PC-9 (cell line): Measurements from ENCODE around the gene RCOR1. TPM values are rescaled to one million over a fixed set of nuclear protein-coding genes. Genes with fewer than 3 reads are reported as not detected.

ENCODE experiments used
- BruUV-seq: library from RNA; stranded (reverse); fragments of 400-500 nt; replicated peaks from 2 replicates; lab custom pipeline; 2021; lab: Mats Ljungman, UMichigan
- CTCF ChIA-PET: fragments of 300-600 bp; sonication (Branson Sonifier 250); formaldehyde crosslinking; loops from one replicate; lab custom pipeline; 2022; ENCODE audit warnings: antibody characterized with exemption; lab: Charles Lee
- POLR2A ChIA-PET: fragments of 300-600 bp; sonication (Branson Sonifier 250); formaldehyde crosslinking; loops from one replicate; lab custom pipeline; 2022; ENCODE audit warnings: antibody characterized with exemption; ENCODE audit not compliant: unreplicated experiment; lab: Charles Lee
- DNase-seq, 2 experiments: peaks; one replicate each; pipeline versions ENCODE4 v3.0.0 to v3.0.0-alpha.2; 2015 to 2022; ENCODE audit warnings: mixed read lengths in 1 of 2
- H2AFZ ChIP-seq: fragments of 200-600 bp; sonication (generic); 2 replicates; pipeline ENCODE4 v1.8.1; 2017; ENCODE audit warnings: antibody characterized with exemption
- H3F3A ChIP-seq: fragments of 200-600 bp; sonication (generic); 2 replicates; pipeline ENCODE4 v1.8.1; 2017; ENCODE audit warnings: antibody characterized with exemption, mild to moderate bottlenecking, low read depth; ENCODE audit not compliant: insufficient read depth
- H3K27ac ChIP-seq: fragments of 200-600 bp; sonication (generic); 2 replicates; pipeline ENCODE4 v1.6.1; 2016; ENCODE audit warnings: mixed run types
- H3K27me3 ChIP-seq: fragments of 200-600 bp; sonication (generic); 2 replicates; pipeline ENCODE4 v1.6.1; 2016; ENCODE audit warnings: low read depth, mixed run types; ENCODE audit not compliant: insufficient read depth
- H3K36me3 ChIP-seq: fragments of 200-600 bp; sonication (generic); 2 replicates; pipeline ENCODE4 v1.6.1; 2016; ENCODE audit warnings: low read depth, mixed run types
- H3K4me1 ChIP-seq: fragments of 200-600 bp; sonication (generic); replicated peaks from 2 replicates; pipeline ENCODE4 v1.6.1; 2016; ENCODE audit warnings: mixed run types; ENCODE audit not compliant: insufficient read depth
- H3K4me2 ChIP-seq: fragments of 200-600 bp; sonication (generic); 2 replicates; pipeline ENCODE4 v1.6.1; 2017; ENCODE audit warnings: mixed run types
- H3K4me3 ChIP-seq: fragments of 200-600 bp; sonication (generic); 2 replicates; pipeline ENCODE4 v1.6.1; 2016; ENCODE audit warnings: mixed run types
- H3K79me2 ChIP-seq: fragments of 200-600 bp; sonication (generic); 2 replicates; pipeline ENCODE4 v1.6.1; 2017; ENCODE audit warnings: low read depth, mixed run types
- H3K9me2 ChIP-seq: fragments of 200-600 bp; sonication (generic); 2 replicates; pipeline ENCODE4 v1.8.1; 2017; ENCODE audit warnings: mild to moderate bottlenecking; ENCODE audit not compliant: insufficient read depth
- H3K9me3 ChIP-seq: fragments of 200-600 bp; sonication (generic); 2 replicates; pipeline ENCODE4 v1.8.1; 2016; ENCODE audit warnings: low read depth; ENCODE audit not compliant: insufficient read depth
- H4K20me1 ChIP-seq: fragments of 200-600 bp; sonication (generic); 2 replicates; pipeline ENCODE4 v1.8.1; 2017; ENCODE audit not compliant: insufficient read depth
- EZH2 ChIP-seq: fragments of 200-600 bp; sonication (generic); IDR thresholded peaks from 2 replicates; pipeline ENCODE4 v1.8.0; 2017; ENCODE audit warnings: antibody characterized with exemption, low read depth
- intact Hi-C: fragments of 100-400 bp; cut with micrococcal nuclease; formaldehyde crosslinking; loops from one replicate; pipeline ENCODE4 v1.10.0; 2022; ENCODE audit not compliant: unreplicated experiment
- total RNA-seq: library from RNA; stranded (reverse); gene quantifications from 2 replicates; pipeline ENCODE4 v1.2.3, GENCODE V29; 2021
- TF ChIP-seq, protein P1 (sequence below): fragments of 200-600 bp; sonication (generic); conservative IDR thresholded peaks from 2 replicates; pipeline ENCODE4 v1.6.1; 2017; ENCODE audit warnings: mixed run types, antibody characterized with exemption, mild to moderate bottlenecking, moderate library complexity

RCOR1 gene
- total RNA-seq, 1 experiment from 2014 or later, result 67.2 TPM

DNA sequence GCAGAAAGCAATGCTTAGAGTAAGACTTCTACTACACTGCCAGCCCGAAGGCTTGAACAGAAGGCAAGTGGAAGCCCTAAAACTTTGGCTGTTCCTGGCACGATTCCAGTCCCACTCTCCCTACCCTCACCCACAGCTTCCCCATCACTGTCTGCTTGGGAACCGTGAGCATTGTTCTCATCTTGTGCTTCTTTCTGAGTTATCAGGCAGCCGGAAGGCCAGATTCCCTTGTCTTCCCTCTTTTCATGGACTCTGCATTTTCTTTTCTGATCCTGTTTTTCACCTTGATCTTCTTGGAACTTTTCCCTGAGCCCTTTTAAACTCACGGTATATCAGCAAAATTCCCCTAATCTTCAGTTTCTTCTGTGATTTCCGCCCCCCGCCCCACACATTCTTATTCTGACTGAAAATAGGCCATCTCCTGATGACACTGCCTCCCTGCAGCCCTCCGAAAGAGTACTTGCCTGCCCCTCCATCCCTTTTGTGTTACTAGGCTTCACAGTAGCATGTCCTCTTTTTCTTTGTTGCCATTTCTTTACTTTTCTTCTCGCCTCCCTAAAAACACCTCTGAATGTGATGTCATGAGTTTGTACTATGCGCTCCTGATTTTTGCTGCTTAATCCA, 29.9 kb downstream of the RCOR1 start:
- H3K9me3 ChIP-seq, result no peaks in the 10 kb centered on the region
- H3K4me3 ChIP-seq, result no peak overlapping the region
- no TSS peak for BruUV-seq
- no peaks in the 10 kb centered on the region for H3K27me3 ChIP-seq
- ChIA-PET CTCF (interaction anchor here (0.7 kb wide), 1 partner anchor 110 kb away, joined by 5 read pairs; no protein-coding TSS in a partner anchor), POLR2A (no interaction called here)
- H3K9me2 ChIP-seq, result no peaks in the 10 kb centered on the region
- no peaks in the 10 kb centered on the region for H3K36me3 ChIP-seq
- H3F3A ChIP-seq, result peaks cover 42% of the 10 kb centered on the region
- no peak overlapping the region for H3K27ac ChIP-seq
- H3K4me2 ChIP-seq, result no peak overlapping the region
- no peak for TF ChIP-seq EZH2
- TF ChIP-seq, protein P1, sequence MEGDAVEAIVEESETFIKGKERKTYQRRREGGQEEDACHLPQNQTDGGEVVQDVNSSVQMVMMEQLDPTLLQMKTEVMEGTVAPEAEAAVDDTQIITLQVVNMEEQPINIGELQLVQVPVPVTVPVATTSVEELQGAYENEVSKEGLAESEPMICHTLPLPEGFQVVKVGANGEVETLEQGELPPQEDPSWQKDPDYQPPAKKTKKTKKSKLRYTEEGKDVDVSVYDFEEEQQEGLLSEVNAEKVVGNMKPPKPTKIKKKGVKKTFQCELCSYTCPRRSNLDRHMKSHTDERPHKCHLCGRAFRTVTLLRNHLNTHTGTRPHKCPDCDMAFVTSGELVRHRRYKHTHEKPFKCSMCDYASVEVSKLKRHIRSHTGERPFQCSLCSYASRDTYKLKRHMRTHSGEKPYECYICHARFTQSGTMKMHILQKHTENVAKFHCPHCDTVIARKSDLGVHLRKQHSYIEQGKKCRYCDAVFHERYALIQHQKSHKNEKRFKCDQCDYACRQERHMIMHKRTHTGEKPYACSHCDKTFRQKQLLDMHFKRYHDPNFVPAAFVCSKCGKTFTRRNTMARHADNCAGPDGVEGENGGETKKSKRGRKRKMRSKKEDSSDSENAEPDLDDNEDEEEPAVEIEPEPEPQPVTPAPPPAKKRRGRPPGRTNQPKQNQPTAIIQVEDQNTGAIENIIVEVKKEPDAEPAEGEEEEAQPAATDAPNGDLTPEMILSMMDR, result no peak
- DNase-seq, result no peak
- no peak overlapping the region for H2AFZ ChIP-seq
- peaks cover 98% of the 10 kb centered on the region for H3K79me2 ChIP-seq
- intact Hi-C loops, result no loop called here
- H4K20me1 ChIP-seq, result peaks cover 87% of the 10 kb centered on the region
- no peaks in the 10 kb centered on the region for H3K4me1 ChIP-seq

DNA sequence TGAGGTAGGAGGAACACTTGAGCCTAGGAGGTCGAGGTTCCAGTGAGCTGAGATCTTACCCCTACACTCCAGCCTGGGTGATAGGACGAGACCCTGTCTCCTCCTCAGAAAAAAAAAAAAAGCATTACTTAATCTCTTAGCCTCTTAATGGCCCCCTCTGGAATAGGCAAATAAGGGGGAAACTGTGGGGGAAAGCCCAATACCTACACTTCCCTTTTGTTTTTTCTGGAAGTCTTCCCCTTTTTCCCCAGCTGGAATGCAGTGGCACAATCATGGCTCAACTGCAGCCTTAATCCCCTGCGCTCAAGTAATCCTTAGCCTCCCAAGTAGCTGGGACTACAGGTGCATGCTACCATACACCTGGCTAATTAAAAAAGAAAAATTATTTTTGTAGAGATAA, 32.2 kb downstream of the RCOR1 start:
- Histone ChIP-seq H3K9me2 (no peaks in the 10 kb centered on the region), H4K20me1 (peaks cover 92% of the 10 kb centered on the region), H2AFZ (no peak overlapping the region), H3K79me2 (peaks cover 98% of the 10 kb centered on the region), H3K27ac (no peak overlapping the region), H3F3A (peaks cover 46% of the 10 kb centered on the region), H3K4me2 (no peak overlapping the region), H3K36me3 (no peaks in the 10 kb centered on the region), H3K27me3 (no peaks in the 10 kb centered on the region), H3K4me1 (peaks cover 6% of the 10 kb centered on the region), H3K4me3 (no peak overlapping the region), H3K9me3 (no peaks in the 10 kb centered on the region)
- no TSS peak for BruUV-seq
- no peak for DNase-seq
- intact Hi-C loops, result no loop called here
- CTCF ChIA-PET, result interaction anchor here (0.6 to 1.0 kb wide), 2 partner anchors 28 to 183 kb away, joined by 3 to 5 read pairs; no protein-coding TSS in a partner anchor
- TF ChIP-seq EZH2, result no peak
- TF ChIP-seq, protein P1, result no peak
- POLR2A ChIA-PET, result interaction anchor here (0.7 kb wide), 1 partner anchor 937 kb away, joined by 15 read pairs; no protein-coding TSS in a partner anchor

DNA sequence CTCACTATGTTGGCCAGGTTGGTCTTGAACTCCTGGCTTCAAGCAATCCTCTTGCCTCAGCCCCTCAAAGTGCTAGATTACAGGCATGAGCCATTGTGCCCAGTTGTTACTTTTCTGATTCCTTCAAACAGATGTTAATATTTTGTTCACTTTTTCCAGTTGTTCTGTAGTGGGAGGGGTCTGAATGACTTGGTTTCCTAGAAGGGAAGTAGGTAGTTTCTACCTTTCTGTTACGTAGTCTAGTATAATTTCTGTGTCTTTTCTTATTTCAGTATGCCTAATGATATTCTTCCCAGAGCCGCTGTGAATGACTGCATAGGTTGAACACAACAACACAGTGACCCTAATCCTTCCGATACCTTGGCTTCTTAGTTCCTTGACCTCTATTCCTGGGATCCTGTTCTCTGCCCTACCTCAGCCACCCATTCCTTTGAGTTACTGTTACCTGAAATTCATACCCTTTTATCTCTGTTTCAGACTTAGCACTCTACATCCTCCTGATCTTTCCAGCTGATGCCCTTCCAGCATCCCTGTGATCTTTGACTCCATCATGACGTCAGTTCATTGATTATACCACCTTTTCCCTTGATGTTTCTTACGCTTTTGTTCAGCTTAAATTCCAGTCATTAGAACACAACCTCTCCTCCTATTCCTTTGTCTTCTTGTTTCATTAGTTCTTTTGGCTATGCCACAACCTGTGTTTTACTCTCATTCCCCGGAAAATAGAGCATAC, 33.3 kb downstream of the RCOR1 start:
- H3K4me3 ChIP-seq, result no peak overlapping the region
- no peak for TF ChIP-seq EZH2
- TF ChIP-seq, protein P1, result no peak
- H3K4me2 ChIP-seq, result no peak overlapping the region
- no peak overlapping the region for H2AFZ ChIP-seq
- intact Hi-C loops, result no loop called here
- peaks cover 56% of the 10 kb centered on the region for H3F3A ChIP-seq
- no peak overlapping the region for H3K27ac ChIP-seq
- H3K9me3 ChIP-seq, result no peaks in the 10 kb centered on the region
- ChIA-PET POLR2A (interaction anchor here (0.6 kb wide), 1 partner anchor 14 kb away, joined by 8 read pairs; no protein-coding TSS in a partner anchor), CTCF (interaction anchor here (1.3 kb wide), 1 partner anchor 31 kb away, joined by 3 read pairs; no protein-coding TSS in a partner anchor)
- no TSS peak for BruUV-seq
- H3K9me2 ChIP-seq, result no peaks in the 10 kb centered on the region
- H3K36me3 ChIP-seq, result no peaks in the 10 kb centered on the region
- no peaks in the 10 kb centered on the region for H3K27me3 ChIP-seq
- H4K20me1 ChIP-seq, result peaks cover 94% of the 10 kb centered on the region
- DNase-seq, result no peak
- peaks cover 14% of the 10 kb centered on the region for H3K4me1 ChIP-seq
- H3K79me2 ChIP-seq, result peaks cover 98% of the 10 kb centered on the region
